Left forelimb (tissue), 1 donor: ENCODE data around the gene NOL8.

Experiments
- DNase-seq: peaks from one replicate; pipeline ENCODE4 v3.0.0-alpha.2; 2018; ENCODE audit warnings: low spot score

Gene NOL8

GRCh38 chr9:92266486-92266885 lies 58.7 kb downstream of the NOL8 start:
- no peak for DNase-seq

- DNase-seq, result no peak
These were observed 60.0 kb downstream of the NOL8 start for GRCh38 chr9:92265154-92265553.

- no peak for DNase-seq
These were observed 62.0 kb downstream of the NOL8 start for GRCh38 chr9:92263131-92263530.

- DNase-seq, result no peak
These were observed 67.8 kb downstream of the NOL8 start for GRCh38 chr9:92257327-92257726.

GRCh38 chr9:92254381-92255337 lies 70.5 kb downstream of the NOL8 start:
- DNase-seq, result no peak

- no peak for DNase-seq
These were observed 71.5 kb downstream of the NOL8 start for GRCh38 chr9:92253656-92254055.

- no peak for DNase-seq
These were observed 77.2 kb downstream of the NOL8 start for GRCh38 chr9:92247981-92248380.
